Measurements from ENCODE around the gene RUFY3.
"Not testable (repeated sequence)": the region's sequence is repeated elsewhere in the genome, so short reads cannot be mapped to it uniquely, and the experiment has no call there.

The RUFY3 gene

DNA sequence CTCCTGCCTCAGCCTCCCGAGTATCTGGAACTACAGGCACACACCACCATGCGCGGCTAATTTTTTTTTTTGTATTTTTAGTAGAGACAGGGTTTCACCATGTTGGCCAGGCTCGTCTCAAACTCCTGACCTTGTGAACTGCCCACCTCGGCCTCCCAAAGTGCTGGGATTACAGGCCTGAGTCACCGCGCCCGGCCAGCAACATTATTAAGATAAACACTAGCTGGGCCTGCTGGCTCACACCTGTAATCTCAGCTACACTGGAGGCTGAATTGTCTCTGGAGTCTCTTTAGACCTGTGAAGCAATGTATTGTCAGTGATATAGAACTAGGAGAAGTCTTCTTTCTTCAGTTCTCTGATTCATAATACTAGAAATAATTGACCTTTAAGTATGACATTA is 23.3 kb upstream of the RUFY3 start:
- not testable (repeated sequence) for H3K9me3 ChIP-seq (ENCODE audit: control insufficient read depth, insufficient read depth, low read length); H3K36me3 ChIP-seq (ENCODE audit: insufficient read depth, low read length); H3K9ac ChIP-seq (ENCODE audit: low read depth, low read length); H3K4me1 ChIP-seq (ENCODE audit: insufficient read depth, low read length)

DNA sequence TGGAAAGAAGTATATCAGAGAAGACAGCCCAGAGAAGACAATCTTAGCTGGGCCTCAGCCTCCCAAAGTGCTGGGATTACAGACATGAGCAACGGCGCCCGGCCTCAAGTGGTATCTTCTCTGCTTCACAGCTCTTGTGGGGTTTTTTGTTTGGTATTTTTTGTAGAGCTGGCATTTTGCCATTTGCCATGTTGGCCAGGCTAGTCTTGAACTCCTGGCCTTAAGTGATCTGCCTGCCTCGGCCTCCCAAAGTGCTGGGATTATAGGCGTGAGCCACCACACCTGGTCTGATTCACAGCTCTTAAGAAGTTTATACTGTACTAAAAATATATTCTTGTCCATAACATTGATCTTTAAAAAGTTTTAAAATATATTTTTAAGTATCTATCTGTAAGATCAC is 21.1 kb upstream of the RUFY3 start:
- Histone ChIP-seq H3K36me3 (ENCODE audit: insufficient read depth, low read length) (no peaks in the 10 kb centered on the region), H3K9ac (ENCODE audit: low read depth, low read length) (no peak overlapping the region), H3K4me1 (ENCODE audit: insufficient read depth, low read length) (no peaks in the 10 kb centered on the region), H3K9me3 (ENCODE audit: control insufficient read depth, insufficient read depth, low read length) (no peaks in the 10 kb centered on the region)

- Histone ChIP-seq H3K9me3 (ENCODE audit: control insufficient read depth, insufficient read depth, low read length) (no peaks in the 10 kb centered on the region), H3K9ac (ENCODE audit: low read depth, low read length) (no peak overlapping the region)
These were observed 20.5 kb upstream of the RUFY3 start for GRCh38 chr4:70701271-70701670.

GRCh38 chr4:70702592-70702991 is 19.2 kb upstream of the RUFY3 start:
- not testable (repeated sequence) for H3K9me3 ChIP-seq (ENCODE audit: control insufficient read depth, insufficient read depth, low read length); H3K36me3 ChIP-seq (ENCODE audit: insufficient read depth, low read length)

More at GRCh38 chr4:70701271-70701670, 20.5 kb upstream of the RUFY3 start:
- Histone ChIP-seq H3K36me3 (ENCODE audit: insufficient read depth, low read length) (no peaks in the 10 kb centered on the region), H3K4me1 (ENCODE audit: insufficient read depth, low read length) (0 out of 2 replicates have a peak, but pooled peaks cover 1% of the 10 kb centered on the region)

GRCh38 chr4:70703619-70704214 is 18.0 kb upstream of the RUFY3 start:
- H3K36me3 ChIP-seq (ENCODE audit: insufficient read depth, low read length), result no peaks in the 10 kb centered on the region
- H3K4me1 ChIP-seq (ENCODE audit: insufficient read depth, low read length), result 0 out of 2 replicates have a peak, but pooled peaks cover 7% of the 10 kb centered on the region

More at GRCh38 chr4:70702592-70702991, 19.2 kb upstream of the RUFY3 start:
- not testable (repeated sequence) for H3K9ac ChIP-seq (ENCODE audit: low read depth, low read length); H3K4me1 ChIP-seq (ENCODE audit: insufficient read depth, low read length)

DNA sequence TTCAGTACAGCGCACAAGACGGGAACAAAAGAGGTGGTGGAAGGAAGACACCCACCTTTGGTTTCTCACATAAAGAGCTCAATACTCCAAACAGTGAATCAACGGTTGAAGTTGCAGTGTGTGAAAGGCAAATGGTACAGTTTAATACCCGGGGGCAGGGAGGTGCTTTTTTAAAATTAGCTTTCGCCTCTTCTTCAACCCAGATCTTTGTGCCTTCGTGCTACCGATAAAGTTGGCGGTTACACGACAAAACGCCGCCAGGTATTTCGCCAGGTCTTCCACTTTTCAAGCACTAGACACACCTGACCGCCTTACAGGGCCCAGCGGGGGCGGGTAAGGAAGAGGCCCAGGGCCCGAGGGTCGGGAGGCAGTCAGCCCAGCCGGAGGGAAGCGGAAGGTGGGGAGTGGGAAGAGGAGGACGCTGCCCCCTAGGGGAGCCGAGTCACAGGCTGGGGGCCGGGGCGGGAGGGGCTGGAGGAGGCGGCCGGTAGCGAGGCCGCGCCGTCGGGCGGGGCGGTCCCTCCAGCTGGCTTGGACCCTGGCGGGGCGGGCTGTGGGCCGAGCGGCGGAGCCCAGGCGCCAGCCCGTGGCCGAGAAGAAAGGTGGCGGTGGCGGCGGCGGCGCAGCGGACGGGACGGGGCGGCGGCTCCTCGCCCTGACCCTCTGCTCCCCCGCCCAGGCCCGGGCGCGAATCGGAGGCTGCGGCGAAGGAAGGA is 17.4 kb upstream of the RUFY3 start:
- Histone ChIP-seq H3K36me3 (ENCODE audit: insufficient read depth, low read length) (no peaks in the 10 kb centered on the region), H3K4me1 (ENCODE audit: insufficient read depth, low read length) (0 out of 2 replicates have a peak, but pooled peaks cover 7% of the 10 kb centered on the region), H3K9ac (ENCODE audit: low read depth, low read length) (peak overlapping the region; percentile 87), H3K9me3 (ENCODE audit: control insufficient read depth, insufficient read depth, low read length) (no peaks in the 10 kb centered on the region)

More at GRCh38 chr4:70703619-70704214, 18.0 kb upstream of the RUFY3 start:
- Histone ChIP-seq H3K9me3 (ENCODE audit: control insufficient read depth, insufficient read depth, low read length) (no peaks in the 10 kb centered on the region), H3K9ac (ENCODE audit: low read depth, low read length) (peak overlapping the region; percentile 87)

DNA sequence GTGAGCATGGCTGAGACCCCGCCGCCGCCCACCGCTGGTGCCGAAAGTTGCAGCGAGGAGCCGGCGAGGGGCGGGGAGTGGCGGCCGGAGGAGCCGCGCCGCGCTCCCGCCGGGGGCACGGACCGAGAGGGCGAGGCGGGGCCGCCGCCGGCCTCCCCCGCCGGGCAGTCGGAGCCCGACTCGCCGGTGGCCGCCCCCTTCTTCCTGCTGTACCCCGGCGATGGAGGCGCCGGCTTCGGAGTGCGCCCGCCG is 16.9 kb upstream of the RUFY3 start:
- 0 out of 2 replicates have a peak, but pooled peaks cover 7% of the 10 kb centered on the region for H3K4me1 ChIP-seq (ENCODE audit: insufficient read depth, low read length)
- H3K36me3 ChIP-seq (ENCODE audit: insufficient read depth, low read length), result no peaks in the 10 kb centered on the region
- peak overlapping the region; percentile 87 for H3K9ac ChIP-seq (ENCODE audit: low read depth, low read length)

DNA sequence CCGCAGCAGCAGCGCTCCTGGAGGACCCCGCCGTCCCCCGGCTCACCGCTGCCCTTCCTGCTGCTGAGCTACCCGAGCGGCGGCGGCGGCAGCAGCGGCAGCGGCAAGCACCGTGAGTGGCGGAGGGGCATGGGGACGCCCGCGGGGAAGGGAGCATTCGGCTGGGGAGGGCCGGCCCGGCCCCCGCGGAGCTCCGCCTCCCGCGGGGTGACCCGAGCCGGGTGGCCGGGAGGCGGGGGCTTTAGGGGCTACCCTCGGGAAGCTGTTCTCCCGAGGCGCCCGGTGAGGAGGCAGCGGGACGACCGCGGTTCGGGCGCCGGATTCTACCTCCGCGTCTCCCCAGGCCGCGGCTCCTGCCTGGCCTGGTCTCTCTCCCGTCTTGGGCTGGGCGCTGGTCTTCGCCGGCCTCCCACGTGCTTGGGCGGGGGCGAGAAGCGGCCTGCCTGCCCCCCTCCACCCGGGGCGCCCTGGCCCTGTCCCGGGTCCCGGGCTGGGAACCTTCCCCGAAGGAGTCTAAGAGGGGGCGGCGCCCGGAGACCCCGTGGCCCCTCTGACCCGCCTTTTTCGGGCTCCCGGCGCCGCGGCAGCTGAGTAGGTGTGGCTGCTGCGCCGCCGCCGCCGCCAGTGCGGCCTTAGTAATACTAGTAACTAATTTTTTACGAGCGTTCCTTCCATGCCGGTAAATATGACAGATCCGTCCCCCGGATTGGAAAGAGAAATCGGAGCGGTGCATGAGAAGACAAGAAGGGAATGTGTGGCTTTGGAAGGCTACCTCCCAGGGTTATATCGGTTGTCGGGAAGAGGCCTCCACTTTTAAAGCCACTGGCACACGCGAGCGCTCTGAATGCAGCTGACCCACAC is 16.4 kb upstream of the RUFY3 start:
- Histone ChIP-seq H3K9ac (ENCODE audit: low read depth, low read length) (peak overlapping the region; percentile 87), H3K36me3 (ENCODE audit: insufficient read depth, low read length) (no peaks in the 10 kb centered on the region), H3K4me1 (ENCODE audit: insufficient read depth, low read length) (0 out of 2 replicates have a peak, but pooled peaks cover 7% of the 10 kb centered on the region), H3K9me3 (ENCODE audit: control insufficient read depth, insufficient read depth, low read length) (no peaks in the 10 kb centered on the region)

More for the DNA sequence above, 16.9 kb upstream of the RUFY3 start:
- H3K9me3 ChIP-seq (ENCODE audit: control insufficient read depth, insufficient read depth, low read length), result no peaks in the 10 kb centered on the region

DNA sequence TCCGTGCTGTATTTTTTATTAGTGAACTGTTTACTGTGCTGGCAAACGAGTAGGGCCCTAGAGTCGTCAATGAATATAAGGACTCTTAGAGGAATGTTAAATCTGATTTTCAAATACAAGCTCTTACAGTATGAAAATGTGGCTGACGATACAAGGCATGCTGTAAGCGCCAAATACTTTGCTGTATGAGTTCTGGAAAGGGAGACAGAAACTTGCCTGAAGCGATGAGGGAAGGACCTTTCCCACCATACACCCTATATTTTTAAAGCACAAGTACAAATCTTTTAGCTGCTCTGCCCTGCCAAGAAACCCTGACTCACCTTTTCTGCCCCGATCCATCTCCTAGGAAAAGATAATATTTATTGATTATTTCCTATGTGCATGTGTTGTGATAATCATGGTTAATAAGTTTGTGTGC is 15.7 kb upstream of the RUFY3 start:
- no peaks in the 10 kb centered on the region for H3K9me3 ChIP-seq (ENCODE audit: control insufficient read depth, insufficient read depth, low read length)
- no peaks in the 10 kb centered on the region for H3K36me3 ChIP-seq (ENCODE audit: insufficient read depth, low read length)
- peak overlapping the region; percentile 87 for H3K9ac ChIP-seq (ENCODE audit: low read depth, low read length)
- 0 out of 2 replicates have a peak, but pooled peaks cover 7% of the 10 kb centered on the region for H3K4me1 ChIP-seq (ENCODE audit: insufficient read depth, low read length)

GRCh38 chr4:70706516-70706915 is 15.2 kb upstream of the RUFY3 start:
- H3K9ac ChIP-seq (ENCODE audit: low read depth, low read length), result peak overlapping the region; percentile 87; the same call in 1 of the 2 replicates
- 0 out of 2 replicates have a peak, but pooled peaks cover 7% of the 10 kb centered on the region for H3K4me1 ChIP-seq (ENCODE audit: insufficient read depth, low read length)
- no peaks in the 10 kb centered on the region for H3K9me3 ChIP-seq (ENCODE audit: control insufficient read depth, insufficient read depth, low read length)
- H3K36me3 ChIP-seq (ENCODE audit: insufficient read depth, low read length), result no peaks in the 10 kb centered on the region

GRCh38 chr4:70709611-70710205 is 12.1 kb upstream of the RUFY3 start:
- no peaks in the 10 kb centered on the region for H3K36me3 ChIP-seq (ENCODE audit: insufficient read depth, low read length)
- H3K9ac ChIP-seq (ENCODE audit: low read depth, low read length), result no peak overlapping the region
- peaks cover 24% of the 10 kb centered on the region for H3K4me1 ChIP-seq (ENCODE audit: insufficient read depth, low read length)
- H3K9me3 ChIP-seq (ENCODE audit: control insufficient read depth, insufficient read depth, low read length), result no peaks in the 10 kb centered on the region

GRCh38 chr4:70711599-70711998 is 10.2 kb upstream of the RUFY3 start:
- no peaks in the 10 kb centered on the region for H3K9me3 ChIP-seq (ENCODE audit: control insufficient read depth, insufficient read depth, low read length)
- no peaks in the 10 kb centered on the region for H3K36me3 ChIP-seq (ENCODE audit: insufficient read depth, low read length)
- H3K9ac ChIP-seq (ENCODE audit: low read depth, low read length), result no peak overlapping the region
- H3K4me1 ChIP-seq (ENCODE audit: insufficient read depth, low read length), result peaks cover 20% of the 10 kb centered on the region

DNA sequence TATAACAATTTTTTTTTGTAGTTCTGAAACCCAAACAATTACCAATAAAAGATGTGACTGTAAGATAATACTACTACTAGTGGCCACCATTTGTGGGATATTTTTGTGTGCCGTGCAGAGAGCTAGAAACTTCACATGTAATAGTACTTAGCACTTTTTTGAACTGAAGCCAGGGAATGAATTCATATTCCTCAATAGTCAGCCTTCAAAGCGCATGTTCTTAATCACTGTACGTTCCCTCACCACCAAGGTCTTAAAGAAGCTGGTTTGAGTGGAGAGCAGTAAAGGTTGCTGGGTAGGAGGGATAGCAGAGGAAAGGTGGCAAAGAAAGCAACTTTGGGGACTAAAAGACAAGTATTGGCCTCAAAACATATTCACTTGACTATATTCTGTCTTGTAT is 9.6 kb upstream of the RUFY3 start:
- H3K4me1 ChIP-seq (ENCODE audit: insufficient read depth, low read length), result peaks cover 18% of the 10 kb centered on the region
- no peaks in the 10 kb centered on the region for H3K9me3 ChIP-seq (ENCODE audit: control insufficient read depth, insufficient read depth, low read length)
- H3K9ac ChIP-seq (ENCODE audit: low read depth, low read length), result no peak overlapping the region

More for the DNA sequence above, 9.6 kb upstream of the RUFY3 start:
- no peaks in the 10 kb centered on the region for H3K36me3 ChIP-seq (ENCODE audit: insufficient read depth, low read length)
